ENCODE data around the gene DUXA. TPM values are rescaled to one million over a fixed set of nuclear protein-coding genes. Genes with fewer than 3 reads are reported as not detected.

DUXA gene
- total RNA-seq, 1 donor from 2014 or later, result not detected

- no peak for DNase-seq (ENCODE audit: low read depth)
These were observed 61.1 kb downstream of the DUXA start for GRCh38 chr19:57105976-57106721.

Other genes starting within 250 kb of the DUXA start
- not detected in 2 replicates for gene USP29, start 47.5 kb downstream of the DUXA start, total RNA-seq
- not detected in 2 replicates for gene ZIM3, start 22.3 kb downstream of the DUXA start, total RNA-seq
- 37.5 and 69.3 TPM in 2 replicates for gene ZNF264, start 24.0 kb upstream of the DUXA start, total RNA-seq
- 0.20 and 3.1 TPM in 2 replicates for gene AURKC, start 63.5 kb upstream of the DUXA start, total RNA-seq
- gene ZNF805, start 73.1 kb upstream of the DUXA start, total RNA-seq, result 31.3 and 39.8 TPM in 2 replicates
- gene ZNF460, start 113.0 kb upstream of the DUXA start, total RNA-seq, result 88.0 and 164 TPM in 2 replicates
- gene ZNF543, start 153.0 kb upstream of the DUXA start, total RNA-seq, result 9.4 and 19.2 TPM in 2 replicates
- gene ZNF304, start 183.8 kb upstream of the DUXA start, total RNA-seq, result 12.2 and 13.5 TPM in 2 replicates
- gene TRAPPC2B, start 196.1 kb upstream of the DUXA start, total RNA-seq, result 15.5 and 17.2 TPM in 2 replicates
- gene ZNF547, start 196.1 kb upstream of the DUXA start, total RNA-seq, result 1.9 and 7.3 TPM in 2 replicates
- gene ZNF548, start 222.4 kb upstream of the DUXA start, total RNA-seq, result 23.4 and 24.9 TPM in 2 replicates
- gene ZNF17, start 243.7 kb upstream of the DUXA start, total RNA-seq, result 7.6 and 19.4 TPM in 2 replicates